ENCODE measurements around the gene SULT1A3.
A peak's percentile ranks its signal among the peaks of the same experiment; 100 is the strongest.
"Not testable (repeated sequence)": the region's sequence is repeated elsewhere in the genome, so short reads cannot be mapped to it uniquely, and the experiment has no call there.

The SULT1A3 gene

GRCh38 chr16:30199049-30199448 is at the start of gene SULT1A3:
Gene SULT1A3, plus strand, starts transcription at chr16:30199255. Its CDS starts 1,474 bp downstream, at chr16:30200729.
- not testable (repeated sequence) for DNase-seq (ENCODE audit: low read depth in 2 of 2)

- no peak for DNase-seq (ENCODE audit: low read depth in 2 of 2)
These were observed 48.0 kb upstream of the SULT1A3 start for GRCh38 chr16:30151091-30151490.

GRCh38 chr16:30152517-30152916 is 46.5 kb upstream of the SULT1A3 start:
- DNase-seq (ENCODE audit: low read depth in 2 of 2) = no peak

GRCh38 chr16:30155188-30155587 is 43.9 kb upstream of the SULT1A3 start:
- no peak for DNase-seq (ENCODE audit: low read depth in 2 of 2)

GRCh38 chr16:30157214-30157613 is 41.8 kb upstream of the SULT1A3 start:
- no peak for DNase-seq (ENCODE audit: low read depth in 2 of 2)

- no peak for DNase-seq (ENCODE audit: low read depth in 2 of 2)
These were observed 35.5 kb upstream of the SULT1A3 start for GRCh38 chr16:30163538-30163937.

- DNase-seq (ENCODE audit: low read depth in 2 of 2) = no peak
These were observed 32.7 kb upstream of the SULT1A3 start for GRCh38 chr16:30166202-30166902.

- DNase-seq (ENCODE audit: low read depth in 2 of 2) = not testable (repeated sequence)
These were observed 30.3 kb upstream of the SULT1A3 start for GRCh38 chr16:30168746-30169145.

GRCh38 chr16:30169416-30169815 is 29.6 kb upstream of the SULT1A3 start:
- DNase-seq (ENCODE audit: low read depth in 2 of 2) = not testable (repeated sequence)

GRCh38 chr16:30170145-30170544 is 28.9 kb upstream of the SULT1A3 start:
- not testable (repeated sequence) for DNase-seq (ENCODE audit: low read depth in 2 of 2)

GRCh38 chr16:30173054-30173453 is 26.0 kb upstream of the SULT1A3 start:
- no peak for DNase-seq (ENCODE audit: low read depth in 2 of 2)

GRCh38 chr16:30176876-30177275 is 22.2 kb upstream of the SULT1A3 start:
- not testable (repeated sequence) for DNase-seq (ENCODE audit: low read depth in 2 of 2)

- no peak for DNase-seq (ENCODE audit: low read depth in 2 of 2)
These were observed 19.9 kb upstream of the SULT1A3 start for GRCh38 chr16:30179195-30179594.

GRCh38 chr16:30179931-30180330 is 19.1 kb upstream of the SULT1A3 start:
- DNase-seq (ENCODE audit: low read depth in 2 of 2) = no peak

- no peak for DNase-seq (ENCODE audit: low read depth in 2 of 2)
These were observed 18.3 kb upstream of the SULT1A3 start for GRCh38 chr16:30180741-30181140.

GRCh38 chr16:30183233-30184095 is 15.6 kb upstream of the SULT1A3 start, which contains the start of gene CORO1A:
Gene CORO1A, plus strand, starts transcription at chr16:30183602. Its CDS starts 1,608 bp downstream, at chr16:30185210.
- DNase-seq (ENCODE audit: low read depth in 2 of 2) = peak; percentile 57 to 79

GRCh38 chr16:30184096-30184890 is 14.8 kb upstream of the SULT1A3 start:
- peak; percentile 46 to 66 for DNase-seq (ENCODE audit: low read depth in 2 of 2)

GRCh38 chr16:30184891-30185682 is 14.0 kb upstream of the SULT1A3 start:
- peak in 1 of 2 donors; percentile 12 for DNase-seq (ENCODE audit: low read depth in 2 of 2)

GRCh38 chr16:30185683-30186421 is 13.2 kb upstream of the SULT1A3 start:
- DNase-seq (ENCODE audit: low read depth in 2 of 2) = peak; percentile 73 to 81

- no peak for DNase-seq (ENCODE audit: low read depth in 2 of 2)
These were observed 12.6 kb upstream of the SULT1A3 start for GRCh38 chr16:30186444-30186781.

Data from stimulated activated CD8-positive, alpha-beta memory T cell treated with anti-CD3 and anti-CD28 coated beads, Interleukin-7, amount 100 ng/mL, for 4 hours (primary cell).